ENCODE data around the gene ABCA1.
"Not testable (repeated sequence)": the region's sequence is repeated elsewhere in the genome, so short reads cannot be mapped to it uniquely, and the experiment has no call there.

DNA sequence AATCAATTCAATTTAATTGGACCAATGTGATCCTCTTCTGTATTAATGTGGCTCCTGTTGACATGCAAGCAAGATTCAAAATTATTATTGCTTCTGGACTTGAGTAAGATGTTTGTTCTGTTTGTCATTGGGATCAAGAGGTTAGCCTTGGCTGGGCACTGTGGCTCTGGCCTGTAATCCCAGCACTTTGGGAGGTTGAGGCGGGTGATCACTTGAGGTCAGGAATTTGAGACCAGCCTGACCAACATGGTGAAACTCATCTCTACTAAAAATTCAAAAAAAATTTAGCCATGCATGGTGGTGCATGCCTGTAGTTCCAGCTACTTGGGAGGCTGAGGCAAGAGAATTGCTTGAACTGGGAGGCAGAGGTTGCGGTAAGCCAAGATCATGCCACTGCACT lies 5.1 kb upstream of the ABCA1 start:
- TF ChIP-seq, protein P1, sequence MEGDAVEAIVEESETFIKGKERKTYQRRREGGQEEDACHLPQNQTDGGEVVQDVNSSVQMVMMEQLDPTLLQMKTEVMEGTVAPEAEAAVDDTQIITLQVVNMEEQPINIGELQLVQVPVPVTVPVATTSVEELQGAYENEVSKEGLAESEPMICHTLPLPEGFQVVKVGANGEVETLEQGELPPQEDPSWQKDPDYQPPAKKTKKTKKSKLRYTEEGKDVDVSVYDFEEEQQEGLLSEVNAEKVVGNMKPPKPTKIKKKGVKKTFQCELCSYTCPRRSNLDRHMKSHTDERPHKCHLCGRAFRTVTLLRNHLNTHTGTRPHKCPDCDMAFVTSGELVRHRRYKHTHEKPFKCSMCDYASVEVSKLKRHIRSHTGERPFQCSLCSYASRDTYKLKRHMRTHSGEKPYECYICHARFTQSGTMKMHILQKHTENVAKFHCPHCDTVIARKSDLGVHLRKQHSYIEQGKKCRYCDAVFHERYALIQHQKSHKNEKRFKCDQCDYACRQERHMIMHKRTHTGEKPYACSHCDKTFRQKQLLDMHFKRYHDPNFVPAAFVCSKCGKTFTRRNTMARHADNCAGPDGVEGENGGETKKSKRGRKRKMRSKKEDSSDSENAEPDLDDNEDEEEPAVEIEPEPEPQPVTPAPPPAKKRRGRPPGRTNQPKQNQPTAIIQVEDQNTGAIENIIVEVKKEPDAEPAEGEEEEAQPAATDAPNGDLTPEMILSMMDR (CRISPR knock-in tag; IDR thresholded peaks at IDR 0.05): not testable (repeated sequence)
- not testable (repeated sequence) for TF ChIP-seq NFYB (CRISPR knock-in tag; IDR thresholded peaks at IDR 0.05); ZNF510 (CRISPR knock-in tag; IDR thresholded peaks at IDR 0.05; ENCODE audit: low read depth); SRSF1 (optimal IDR thresholded peaks at IDR 0.05; ENCODE audit: low read depth, low read length); HDAC2 (CRISPR knock-in tag; IDR thresholded peaks at IDR 0.05); ZNF180 (CRISPR knock-in tag; IDR thresholded peaks at IDR 0.05; ENCODE audit: borderline replicate concordance, low read depth); ISX (CRISPR knock-in tag; conservative IDR thresholded peaks at IDR 0.05); ZNF660 (CRISPR knock-in tag; IDR thresholded peaks at IDR 0.05; ENCODE audit: borderline replicate concordance, low read depth); GABPA (IDR thresholded peaks at IDR 0.05; ENCODE audit: low read depth, low read length); GABPA (CRISPR knock-in tag; IDR thresholded peaks at IDR 0.05; ENCODE audit: low read depth); CBX5 (CRISPR knock-in tag; IDR thresholded peaks at IDR 0.05; ENCODE audit: borderline replicate concordance)
- TF ChIP-seq, protein P2, sequence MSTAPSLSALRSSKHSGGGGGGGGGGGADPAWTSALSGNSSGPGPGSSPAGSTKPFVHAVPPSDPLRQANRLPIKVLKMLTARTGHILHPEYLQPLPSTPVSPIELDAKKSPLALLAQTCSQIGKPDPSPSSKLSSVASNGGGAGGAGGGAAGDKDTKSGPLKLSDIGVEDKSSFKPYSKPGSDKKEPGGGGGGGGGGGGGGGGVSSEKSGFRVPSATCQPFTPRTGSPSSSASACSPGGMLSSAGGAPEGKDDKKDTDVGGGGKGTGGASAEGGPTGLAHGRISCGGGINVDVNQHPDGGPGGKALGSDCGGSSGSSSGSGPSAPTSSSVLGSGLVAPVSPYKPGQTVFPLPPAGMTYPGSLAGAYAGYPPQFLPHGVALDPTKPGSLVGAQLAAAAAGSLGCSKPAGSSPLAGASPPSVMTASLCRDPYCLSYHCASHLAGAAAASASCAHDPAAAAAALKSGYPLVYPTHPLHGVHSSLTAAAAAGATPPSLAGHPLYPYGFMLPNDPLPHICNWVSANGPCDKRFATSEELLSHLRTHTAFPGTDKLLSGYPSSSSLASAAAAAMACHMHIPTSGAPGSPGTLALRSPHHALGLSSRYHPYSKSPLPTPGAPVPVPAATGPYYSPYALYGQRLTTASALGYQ (CRISPR knock-in tag; IDR thresholded peaks at IDR 0.05): not testable (repeated sequence)
